Testis (tissue), 2 donors: Measurements from ENCODE around the gene STRN4.

Source experiments
- CTCF ChIP-seq, 3 experiments: fragments of 450-650 bp in 2 of 3; fragments of 200-600 bp in 1 of 3; sonication (generic) in 1 of 3; IDR thresholded peaks; one replicate each; pipeline ENCODE4 v1.5.1; 2016 to 2019; ENCODE audit warnings: antibody characterized with exemption in 3 of 3, mild to moderate bottlenecking in 2 of 3, moderate library complexity in 1 of 3
- POLR2A ChIP-seq: fragments of 450-650 bp; IDR thresholded peaks from one replicate; pipeline ENCODE4 v1.6.1; 2017; ENCODE audit warnings: antibody characterized with exemption, mild to moderate bottlenecking, moderate library complexity

GRCh38 chr19:46726971-46727501 is 19.2 kb downstream of the STRN4 start:
- TF ChIP-seq CTCF (IDR thresholded peaks at IDR 0.05) (no peak), POLR2A (no peak)
